Epithelial cell of proximal tubule (primary cell): ENCODE results near the gene R3HDM4. TPM values are rescaled to one million over a fixed set of nuclear protein-coding genes. Genes with fewer than 3 reads are reported as not detected.

Experiments
- DNase-seq: peaks from one replicate; pipeline ENCODE4 v3.0.0-alpha.2; 2011; ENCODE audit warnings: low read depth
- H3K4me3 ChIP-seq: 2 replicates; pipeline ENCODE4 v1.5.1; 2011; ENCODE audit warnings: low read depth, mild to moderate bottlenecking, low read length
- total RNA-seq: library from RNA; depleted of rRNA; stranded (reverse); fragments of >200 nt; gene quantifications from 2 replicates; pipeline ENCODE4 v1.2.3, GENCODE V29; 2015
- TF ChIP-seq, protein P1 (sequence below): conservative IDR thresholded peaks from 2 replicates; pipeline ENCODE4 v1.5.1; 2012; ENCODE audit warnings: low read depth, mild to moderate bottlenecking, low read length

The R3HDM4 gene
- total RNA-seq, 1 donor from 2014 or later: 49.8 TPM

DNA sequence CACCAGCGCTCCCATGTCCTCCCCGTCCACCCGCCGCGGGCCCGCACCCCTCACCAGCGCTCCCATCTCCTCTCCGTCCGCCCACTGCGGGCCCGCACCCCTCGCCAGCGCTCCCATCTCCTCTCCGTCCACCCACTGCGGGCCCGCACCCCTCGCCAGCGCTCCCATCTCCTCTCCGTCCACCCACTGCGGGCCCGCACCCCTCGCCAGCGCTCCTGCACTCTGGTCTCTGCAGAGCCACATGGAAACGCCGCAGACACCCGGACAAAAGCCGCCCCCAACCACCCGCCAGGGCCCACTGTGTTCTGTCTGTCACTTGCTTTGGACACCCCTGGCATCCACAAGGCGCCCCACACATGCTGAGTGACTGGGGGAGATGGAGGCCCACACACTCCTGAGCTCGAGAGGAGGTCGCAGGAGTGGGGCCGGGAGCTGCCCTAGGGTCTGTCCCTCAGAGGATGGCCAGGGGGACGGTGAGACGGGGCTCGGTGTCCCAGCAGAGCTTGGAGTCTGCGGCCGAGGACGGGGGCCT lies 46.2 kb downstream of the R3HDM4 start:
- TF ChIP-seq, protein P1, sequence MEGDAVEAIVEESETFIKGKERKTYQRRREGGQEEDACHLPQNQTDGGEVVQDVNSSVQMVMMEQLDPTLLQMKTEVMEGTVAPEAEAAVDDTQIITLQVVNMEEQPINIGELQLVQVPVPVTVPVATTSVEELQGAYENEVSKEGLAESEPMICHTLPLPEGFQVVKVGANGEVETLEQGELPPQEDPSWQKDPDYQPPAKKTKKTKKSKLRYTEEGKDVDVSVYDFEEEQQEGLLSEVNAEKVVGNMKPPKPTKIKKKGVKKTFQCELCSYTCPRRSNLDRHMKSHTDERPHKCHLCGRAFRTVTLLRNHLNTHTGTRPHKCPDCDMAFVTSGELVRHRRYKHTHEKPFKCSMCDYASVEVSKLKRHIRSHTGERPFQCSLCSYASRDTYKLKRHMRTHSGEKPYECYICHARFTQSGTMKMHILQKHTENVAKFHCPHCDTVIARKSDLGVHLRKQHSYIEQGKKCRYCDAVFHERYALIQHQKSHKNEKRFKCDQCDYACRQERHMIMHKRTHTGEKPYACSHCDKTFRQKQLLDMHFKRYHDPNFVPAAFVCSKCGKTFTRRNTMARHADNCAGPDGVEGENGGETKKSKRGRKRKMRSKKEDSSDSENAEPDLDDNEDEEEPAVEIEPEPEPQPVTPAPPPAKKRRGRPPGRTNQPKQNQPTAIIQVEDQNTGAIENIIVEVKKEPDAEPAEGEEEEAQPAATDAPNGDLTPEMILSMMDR: no peak
- no peak for DNase-seq
- no peak overlapping the region for H3K4me3 ChIP-seq

DNA sequence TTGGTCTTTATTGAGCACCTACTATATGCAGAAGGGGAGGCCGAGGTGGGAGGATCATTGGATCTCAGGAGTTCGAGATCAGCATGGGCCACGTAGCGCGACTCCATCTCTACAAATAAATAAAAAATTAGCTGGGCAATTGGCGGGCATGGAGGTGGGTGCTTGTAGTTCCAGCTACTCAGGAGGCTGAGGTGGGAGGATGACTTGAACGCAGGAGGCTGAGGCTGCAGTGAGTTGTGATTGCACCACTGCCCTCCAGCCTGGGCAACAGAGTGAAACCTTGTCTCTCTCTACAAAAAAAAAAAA lies 49.8 kb downstream of the R3HDM4 start:
- no peak overlapping the region for H3K4me3 ChIP-seq
- no peak for DNase-seq
- TF ChIP-seq, protein P1: no peak

DNA sequence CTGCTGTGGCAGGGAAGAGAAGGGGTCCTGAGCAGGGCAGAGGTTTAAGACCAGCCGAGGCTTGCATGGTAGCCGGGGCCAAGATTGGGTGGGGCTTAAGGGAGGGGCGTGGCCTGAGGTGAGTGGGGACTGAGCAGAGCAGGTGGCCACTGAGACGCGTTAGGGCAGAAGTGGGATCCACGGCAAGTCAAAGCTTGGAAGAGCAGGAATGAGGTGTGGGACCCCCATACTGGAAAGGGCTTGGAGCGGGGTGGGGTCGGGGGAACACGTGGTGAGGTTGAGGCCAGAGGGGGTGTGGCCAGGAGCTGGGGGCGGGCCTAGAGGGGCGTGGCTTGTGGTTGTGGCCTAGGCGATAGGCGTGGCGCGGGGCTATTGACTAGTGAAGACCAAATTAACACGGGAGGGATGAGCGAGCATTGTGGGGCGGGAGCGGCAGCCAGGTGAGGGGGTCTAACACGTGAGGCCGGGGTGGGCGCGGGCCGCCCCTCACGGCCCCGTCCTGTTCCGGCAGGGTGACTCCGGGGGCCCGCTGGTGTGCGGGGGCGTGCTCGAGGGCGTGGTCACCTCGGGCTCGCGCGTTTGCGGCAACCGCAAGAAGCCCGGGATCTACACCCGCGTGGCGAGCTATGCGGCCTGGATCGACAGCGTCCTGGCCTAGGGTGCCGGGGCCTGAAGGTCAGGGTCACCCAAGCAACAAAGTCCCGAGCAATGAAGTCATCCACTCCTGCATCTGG lies 50.3 kb downstream of the R3HDM4 start:
- TF ChIP-seq, protein P1: no peak
- DNase-seq: no peak
- no peak overlapping the region for H3K4me3 ChIP-seq

DNA sequence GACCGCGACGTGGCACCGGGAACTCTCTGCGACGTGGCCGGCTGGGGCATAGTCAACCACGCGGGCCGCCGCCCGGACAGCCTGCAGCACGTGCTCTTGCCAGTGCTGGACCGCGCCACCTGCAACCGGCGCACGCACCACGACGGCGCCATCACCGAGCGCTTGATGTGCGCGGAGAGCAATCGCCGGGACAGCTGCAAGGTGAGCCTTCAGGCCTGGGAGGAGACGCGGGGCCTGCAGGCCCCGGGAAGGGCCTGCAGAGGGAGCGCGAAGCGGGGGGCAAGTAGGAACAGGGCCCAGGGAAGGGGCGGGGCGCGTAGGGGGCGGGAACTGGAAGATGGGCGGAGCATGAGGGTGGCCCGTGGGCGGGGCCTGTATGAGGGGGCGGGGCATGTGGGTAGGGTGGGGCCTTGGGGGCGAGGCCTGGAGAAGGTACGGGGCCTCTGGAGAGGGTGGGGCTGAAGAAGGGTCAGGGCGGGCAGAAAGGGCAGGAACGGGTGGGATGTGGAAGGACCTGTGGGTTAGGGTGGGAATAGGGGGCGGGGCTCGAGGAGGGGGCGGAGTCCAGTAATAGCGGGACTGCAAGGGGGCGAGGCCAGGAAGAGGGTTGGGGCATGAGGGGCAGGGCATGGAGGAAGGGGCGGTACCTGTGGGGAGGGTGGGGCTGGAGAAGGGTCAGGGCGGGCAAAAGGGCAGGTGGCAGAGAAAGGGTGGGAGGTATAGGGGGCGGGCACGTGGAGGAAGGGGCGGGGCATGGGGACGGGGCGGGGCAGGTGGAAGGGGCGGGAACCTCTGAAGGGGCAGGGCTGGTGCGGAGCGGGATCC lies 51.1 kb downstream of the R3HDM4 start:
- no peak overlapping the region for H3K4me3 ChIP-seq
- TF ChIP-seq, protein P1: no peak
- DNase-seq: no peak

DNA sequence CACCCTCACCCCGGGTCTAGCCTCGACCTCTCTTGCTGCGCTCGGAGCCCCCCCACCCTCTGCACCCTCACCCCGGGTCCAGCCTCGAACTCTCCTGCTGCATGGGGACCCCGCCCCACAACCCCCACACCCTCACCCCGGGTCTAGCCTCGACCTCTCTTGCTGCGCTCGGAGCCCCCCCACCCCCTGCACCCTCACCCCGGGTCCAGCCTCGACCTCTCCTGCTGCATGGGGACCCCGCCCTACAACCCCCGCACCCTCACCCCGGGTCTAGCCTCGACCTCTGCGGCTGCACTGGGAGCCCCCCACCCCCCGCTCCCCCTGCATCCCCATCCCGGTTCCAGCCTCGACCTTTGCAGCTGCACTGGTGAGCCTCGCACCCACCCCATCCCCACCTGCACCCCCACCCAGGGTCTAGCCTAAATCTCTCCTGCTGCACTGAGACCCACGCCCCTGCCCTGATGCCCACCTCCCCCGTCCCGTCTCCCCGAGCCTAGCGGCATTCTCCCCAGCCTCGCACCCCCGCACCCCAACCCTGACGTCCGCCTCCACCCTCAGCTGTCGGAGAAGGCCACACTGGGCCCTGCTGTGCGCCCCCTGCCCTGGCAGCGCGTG lies 51.8 kb downstream of the R3HDM4 start:
- TF ChIP-seq, protein P1: no peak
- no peak for DNase-seq
- no peak overlapping the region for H3K4me3 ChIP-seq

DNA sequence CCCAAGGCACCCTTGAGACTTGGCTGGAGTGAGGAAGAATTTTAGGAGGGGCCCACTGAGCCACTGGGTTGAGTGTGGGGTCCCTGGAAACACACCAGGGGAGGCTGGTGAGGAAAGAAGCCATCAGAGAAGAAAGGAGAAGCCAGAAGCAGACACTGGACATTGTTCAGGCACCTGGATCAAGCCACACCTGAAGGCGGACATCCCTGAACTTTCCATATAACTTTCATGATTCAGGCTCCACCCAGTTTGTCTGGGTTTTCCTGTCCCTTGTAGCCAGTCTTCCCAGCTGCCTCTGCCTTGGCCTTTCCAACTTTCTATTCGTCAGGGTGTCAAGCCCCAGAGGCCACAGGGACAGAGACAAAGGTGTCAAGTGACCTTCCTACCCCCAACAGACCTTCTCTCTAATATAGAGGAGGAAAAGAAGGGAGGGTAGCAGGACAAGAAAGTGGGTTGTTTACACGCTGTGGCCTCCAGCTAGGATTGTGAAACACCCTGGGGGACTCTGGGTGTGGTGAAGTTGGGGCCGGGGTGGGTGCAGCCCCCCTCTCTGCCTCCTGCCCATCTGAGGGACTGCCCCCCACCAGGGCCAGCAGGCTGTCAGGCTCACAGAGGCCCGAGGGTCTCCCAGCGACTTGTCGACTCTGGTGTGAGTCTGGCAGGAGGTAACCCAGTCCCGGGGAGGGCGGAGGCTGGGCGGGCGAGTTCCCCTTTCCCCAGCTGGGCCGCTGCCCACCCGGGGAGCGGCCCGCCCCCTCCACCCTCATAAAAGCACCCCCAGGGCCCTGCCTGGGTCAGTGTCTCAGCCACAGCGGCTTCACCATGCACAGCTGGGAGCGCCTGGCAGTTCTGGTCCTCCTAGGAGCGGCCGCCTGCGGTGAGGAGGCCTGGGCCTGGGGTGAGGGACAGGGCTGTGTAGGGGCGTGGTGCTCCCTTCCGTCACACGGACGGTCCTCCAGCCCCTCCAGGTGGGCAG lies 53.9 kb downstream of the R3HDM4 start, which contains the start of gene CFD:
CFD (plus strand) TSS at position 797 of the 976 bp plus-strand sequence; CDS start at position 823, 26 bp downstream.
- H3K4me3 ChIP-seq: peak within 1 kb of the TSS; percentile 49
- TF ChIP-seq, protein P1: no peak
- DNase-seq: no peak
